HCT116 (cell line): ENCODE measurements around the gene PGS1. TPM values are rescaled to one million over a fixed set of nuclear protein-coding genes. Genes with fewer than 3 reads are reported as not detected.

ENCODE experiments used
- ATAC-seq: fragments of 200-7000 bp; cut with Tn5 transposase; 2 replicates; pipeline ENCODE4 v1.9.1; 2020; ENCODE audit warnings: mild to moderate bottlenecking, moderate library complexity
- BruUV-seq: library from RNA; stranded (reverse); fragments of 400-500 nt; replicated peaks from 2 replicates; lab custom pipeline; 2021; lab: Mats Ljungman, UMichigan
- CTCF ChIA-PET: fragments of 300-600 bp; sonication (Branson Sonifier 250); formaldehyde crosslinking; loops from one replicate; lab custom pipeline; 2021; ENCODE audit warnings: antibody characterized with exemption; lab: Charles Lee
- POLR2A ChIA-PET: fragments of 300-600, 350-600 bp; sonication (Branson Sonifier 250); formaldehyde crosslinking; loops from one replicate; lab custom pipeline; 2021; ENCODE audit warnings: antibody characterized with exemption; lab: Charles Lee
- RAD21 ChIA-PET, 2 experiments: fragments of 300-600 bp; sonication (Branson Sonifier 250); formaldehyde crosslinking; loops; one replicate each; lab custom pipeline; 2023; ENCODE audit warnings: low total read pairs in 2 of 2; ENCODE audit not compliant: uncharacterized antibody in 2 of 2, unreplicated experiment in 2 of 2, low non-redundant PET in 1 of 2; lab: Charles Lee
- DNase-seq: peaks from one replicate; pipeline ENCODE4 v3.0.0-alpha.2; 2010; ENCODE audit warnings: low read depth, low spot score
- H2AFZ ChIP-seq: fragments of 200-600 bp; shearing (Covaris generic), sonication (generic); 2 replicates; pipeline ENCODE4 v1.6.1; 2017; ENCODE audit warnings: low read depth, mixed run types, mixed read lengths, antibody characterized with exemption, low read length; ENCODE audit not compliant: poor library complexity, severe bottlenecking
- H3K27ac ChIP-seq: 2 replicates; pipeline ENCODE4 v1.5.1; 2012; ENCODE audit warnings: low read depth, low read length
- H3K27me3 ChIP-seq: fragments of 200-600 bp; sonication (generic); 2 replicates; pipeline ENCODE4 v1.6.1; 2016; ENCODE audit warnings: mixed run types, low read length, mixed read lengths; ENCODE audit not compliant: insufficient read depth
- H3K36me3 ChIP-seq, 2 experiments: fragments of 200-500 bp in 1 of 2; fragments of 200-600 bp in 1 of 2; sonication (Bioruptor generic) in 1 of 2; sonication (generic) in 1 of 2; 2 replicates each; pipeline versions ENCODE4 v1.5.1 to v1.6.1; 2014 to 2016; ENCODE audit warnings: low read length in 2 of 2, inconsistent platforms in 1 of 2, mixed read lengths in 1 of 2, mixed run types in 1 of 2; ENCODE audit not compliant: insufficient read depth in 2 of 2, control insufficient read depth in 1 of 2
- H3K4me1 ChIP-seq, 2 experiments: fragments of 200-600 bp in 1 of 2; sonication (generic) in 1 of 2; 2 replicates each; pipeline versions ENCODE4 v1.5.1 to v1.6.1; 2012 to 2017; ENCODE audit warnings: low read length in 2 of 2, inconsistent platforms in 1 of 2, mild to moderate bottlenecking in 1 of 2, mixed read lengths in 1 of 2, mixed run types in 1 of 2, moderate library complexity in 1 of 2; ENCODE audit not compliant: insufficient read depth in 2 of 2, control insufficient read depth in 1 of 2
- H3K4me2 ChIP-seq: fragments of 200-600 bp; sonication (generic); 2 replicates; pipeline ENCODE4 v1.6.1; 2017; ENCODE audit warnings: mixed run types, low read length, mixed read lengths
- H3K4me3 ChIP-seq, 2 experiments: fragments of 200-600 bp in 1 of 2; sonication (generic) in 1 of 2; replicated peaks in 1 of 2; 2 replicates each; pipeline ENCODE4 v1.5.1; 2011 to 2016; ENCODE audit warnings: low read length in 2 of 2, control low read depth in 1 of 2, low read depth in 1 of 2, mild to moderate bottlenecking in 1 of 2, mixed read lengths in 1 of 2, mixed run types in 1 of 2
- H3K79me2 ChIP-seq: fragments of 200-600 bp; sonication (generic); 2 replicates; pipeline ENCODE4 v1.6.1; 2017; ENCODE audit warnings: mild to moderate bottlenecking, mixed run types, low read length, moderate library complexity, mixed read lengths; ENCODE audit not compliant: insufficient read depth
- H3K9ac ChIP-seq: fragments of 200-600 bp; sonication (generic); 2 replicates; pipeline ENCODE4 v1.6.1; 2016; ENCODE audit warnings: low read length, mixed read lengths
- H3K9me2 ChIP-seq: fragments of 200-600 bp; sonication (generic), shearing (Covaris generic); 2 replicates; pipeline ENCODE4 v1.6.1; 2017; ENCODE audit warnings: mixed run types, mild to moderate bottlenecking, moderate library complexity; ENCODE audit not compliant: insufficient read depth
- H3K9me3 ChIP-seq, 2 experiments: fragments of 200-500 bp in 1 of 2; fragments of 200-600 bp in 1 of 2; sonication (Bioruptor generic) in 1 of 2; sonication (generic) in 1 of 2; 2 replicates each; pipeline ENCODE4 v1.6.1; 2014 to 2017; ENCODE audit warnings: low read length in 2 of 2, mixed read lengths in 2 of 2, inconsistent platforms in 1 of 2, low read depth in 1 of 2, mild to moderate bottlenecking in 1 of 2, mixed run types in 1 of 2, moderate library complexity in 1 of 2; ENCODE audit not compliant: control insufficient read depth in 1 of 2, insufficient read depth in 1 of 2
- H4K20me1 ChIP-seq: fragments of 200-600 bp; sonication (generic), shearing (Covaris generic); 2 replicates; pipeline ENCODE4 v1.6.1; 2017; ENCODE audit warnings: mixed run types, mild to moderate bottlenecking, moderate library complexity; ENCODE audit not compliant: insufficient read depth
- FOSL1 ChIP-seq: IDR thresholded peaks from 2 replicates; pipeline ENCODE4 v1.6.1; 2012; ENCODE audit warnings: low read depth
- POLR2AphosphoS5 ChIP-seq: IDR thresholded peaks from 2 replicates; pipeline ENCODE4 v1.6.1; 2011; ENCODE audit warnings: mild to moderate bottlenecking, low read depth, low read length, moderate library complexity
- SP1 ChIP-seq: IDR thresholded peaks from 2 replicates; pipeline ENCODE4 v1.6.1; 2012; ENCODE audit warnings: low read depth
- TCF7L2 ChIP-seq: IDR thresholded peaks from 2 replicates; pipeline ENCODE4 v1.7.0; 2011; ENCODE audit warnings: borderline replicate concordance, inconsistent platforms; ENCODE audit not compliant: insufficient read depth, insufficient read length; ENCODE audit errors: extremely low read depth
- YY1 ChIP-seq: IDR thresholded peaks from 2 replicates; pipeline ENCODE4 v1.6.1; 2011; ENCODE audit warnings: low read length, low read depth, moderate library complexity, mild to moderate bottlenecking; ENCODE audit not compliant: insufficient replicate concordance; ENCODE audit errors: extremely low read depth
- ZNF274 ChIP-seq: fragments of 200-500 bp; sonication (Bioruptor generic); IDR thresholded peaks from 2 replicates; pipeline ENCODE4 v1.6.1; 2014; ENCODE audit warnings: mild to moderate bottlenecking, low read depth, low read length, inconsistent platforms
- intact Hi-C: fragments of 100-400 bp; cut with micrococcal nuclease; formaldehyde crosslinking; loops from 2 replicates; pipeline ENCODE4 v1.10.0; 2022
- total RNA-seq: library from RNA; stranded (reverse); gene quantifications from one replicate; pipeline ENCODE4 v1.2.1, GENCODE V29; 2021; ENCODE audit not compliant: unreplicated experiment
- TF ChIP-seq, protein P1 (sequence below): IDR thresholded peaks from 2 replicates; pipeline ENCODE4 v1.6.1; 2012

The PGS1 gene
- total RNA-seq, 1 experiment from 2014 or later = 44.4 TPM

DNA sequence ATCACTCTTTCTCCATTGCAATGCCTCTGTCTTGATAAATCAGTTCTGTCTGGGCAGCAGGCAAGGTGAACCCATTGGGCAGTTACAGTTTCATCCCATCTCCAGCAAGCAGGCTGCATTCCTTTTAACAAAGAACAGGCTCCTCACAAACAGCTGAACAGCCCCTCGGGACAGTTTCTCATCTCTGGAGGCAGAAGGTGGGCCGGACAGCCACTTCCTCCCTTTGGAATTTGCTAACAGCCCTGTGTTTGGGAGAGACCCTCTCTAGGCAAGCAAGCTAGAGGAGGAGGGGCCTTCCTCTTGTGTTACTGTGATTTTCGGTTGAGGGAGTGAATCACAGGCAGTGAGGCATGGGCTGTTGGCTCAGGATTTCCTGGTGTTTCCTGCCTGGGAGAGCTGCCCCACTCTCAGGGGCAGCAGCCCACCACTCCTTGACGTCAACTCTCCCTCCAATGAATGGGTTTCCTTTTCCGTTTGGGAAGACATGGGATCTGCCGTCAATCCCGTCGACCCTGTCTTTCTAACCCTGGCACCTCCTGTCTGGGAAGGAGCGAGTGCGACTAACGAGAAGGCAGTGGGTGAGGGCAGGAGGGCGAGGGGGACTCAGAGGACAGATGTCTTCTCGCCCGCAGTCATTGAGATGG is 3.7 kb upstream of the PGS1 start:
- Histone ChIP-seq H3K27me3 (no peaks in the 10 kb centered on the region), H2AFZ (no peak overlapping the region), H4K20me1 (no peaks in the 10 kb centered on the region), H3K4me2 (no peak overlapping the region), H3K4me1 (peaks cover 10 to 25% of the 10 kb centered on the region in 2 experiments), H3K9ac (no peak overlapping the region), H3K9me3 (no peaks in the 10 kb centered on the region)
- no peak for ATAC-seq
- no peak for DNase-seq
- CTCF ChIA-PET = interaction anchor here (2.2 kb wide), 1 partner anchor 14 kb away, joined by 9 read pairs; no protein-coding TSS in a partner anchor
- intact Hi-C loops = no loop called here
- BruUV-seq = no TSS peak
- no peak for TF ChIP-seq SP1
- TF ChIP-seq, protein P1, sequence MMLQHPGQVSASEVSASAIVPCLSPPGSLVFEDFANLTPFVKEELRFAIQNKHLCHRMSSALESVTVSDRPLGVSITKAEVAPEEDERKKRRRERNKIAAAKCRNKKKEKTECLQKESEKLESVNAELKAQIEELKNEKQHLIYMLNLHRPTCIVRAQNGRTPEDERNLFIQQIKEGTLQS = no peak
- no peak for TF ChIP-seq FOSL1
- TF ChIP-seq POLR2AphosphoS5 = no peak
- no peak for TF ChIP-seq YY1
- TF ChIP-seq TCF7L2 = no peak
- TF ChIP-seq ZNF274 = no peak
- TF ChIP-seq, all 23 proteins: peak for 0
- POLR2A ChIA-PET = no interaction called here
- Histone ChIP-seq H3K27ac (no peak overlapping the region), H3K36me3 (no peaks in the 10 kb centered on the region), H3K4me3 (no peak overlapping the region), H3K79me2 (peaks cover 13% of the 10 kb centered on the region), H3K9me2 (no peaks in the 10 kb centered on the region)
- RAD21 ChIA-PET = no interaction called here
